H1 (cell line): ENCODE measurements around the gene EME2. TPM values are rescaled to one million over a fixed set of nuclear protein-coding genes. Genes with fewer than 3 reads are reported as not detected.

Experiments
- CTCF ChIA-PET: fragments of 300-600 bp; sonication (Branson Sonifier 250); formaldehyde crosslinking; loops from one replicate; lab custom pipeline; 2021; ENCODE audit not compliant: partially characterized antibody; lab: Charles Lee
- POLR2A ChIA-PET: fragments of 300-600 bp; sonication (Branson Sonifier 250); formaldehyde crosslinking; loops from one replicate; lab custom pipeline; 2021; ENCODE audit warnings: inconsistent platforms; ENCODE audit not compliant: partially characterized antibody; lab: Charles Lee
- DNase-seq, 2 experiments: peaks; one replicate each; pipeline versions ENCODE4 v3.0.0 to v3.0.0-alpha.2; 2010 to 2022; ENCODE audit warnings: low spot score in 2 of 2, low read depth in 1 of 2, mixed read lengths in 1 of 2
- FAIRE-seq: peaks from 2 replicates; lab custom pipeline; 2011; peaks lifted over from hg19 to GRCh38; lab: Jason Lieb, UNC
- H2AFZ ChIP-seq: 2 replicates; pipeline ENCODE4 v1.8.1; 2012; ENCODE audit warnings: low read length, inconsistent platforms
- H2AK5ac ChIP-seq: 2 replicates; pipeline ENCODE4 v1.6.1; 2013; ENCODE audit warnings: low read depth, low read length
- H2BK120ac ChIP-seq: replicated peaks from 2 replicates; pipeline ENCODE3; 2013; ENCODE audit warnings: low read depth, low read length, inconsistent platforms
- H2BK12ac ChIP-seq: 2 replicates; pipeline ENCODE4 v1.6.1; 2013; ENCODE audit warnings: low read depth, low read length
- H2BK15ac ChIP-seq: 2 replicates; pipeline ENCODE4 v1.6.1; 2013; ENCODE audit warnings: low read length
- H2BK20ac ChIP-seq: 2 replicates; pipeline ENCODE4 v1.6.1; 2013; ENCODE audit warnings: low read length
- H2BK5ac ChIP-seq: 2 replicates; pipeline ENCODE4 v1.6.1; 2013; ENCODE audit warnings: low read depth, low read length
- H3K14ac ChIP-seq: 2 replicates; pipeline ENCODE4 v1.6.1; 2013; ENCODE audit warnings: inconsistent platforms; ENCODE audit not compliant: insufficient read length
- H3K18ac ChIP-seq: 2 replicates; pipeline ENCODE4 v1.6.1; 2013; ENCODE audit warnings: low read length; ENCODE audit errors: extremely low read depth
- H3K23ac ChIP-seq: 2 replicates; pipeline ENCODE4 v1.6.1; 2013; ENCODE audit warnings: inconsistent platforms; ENCODE audit not compliant: insufficient read length
- H3K23me2 ChIP-seq: 2 replicates; pipeline ENCODE4 v1.6.1; 2013; ENCODE audit warnings: low read depth, low read length
- H3K27ac ChIP-seq: 2 replicates; pipeline ENCODE4 v1.6.1; 2011; ENCODE audit warnings: low read depth, low read length, inconsistent platforms
- H3K27me3 ChIP-seq, 4 experiments: replicated peaks in 1 of 4; 1 replicate in 1 of 4; 2 replicates in 3 of 4; pipeline versions ENCODE4 v1.6.1 to v1.8.1; 2011 to 2013; ENCODE audit warnings: low read length in 3 of 4, mild to moderate bottlenecking in 3 of 4, inconsistent platforms in 2 of 4, mixed read lengths in 2 of 4, moderate library complexity in 1 of 4; ENCODE audit not compliant: control insufficient read depth in 3 of 4, insufficient read depth in 3 of 4; ENCODE audit errors: extremely low read depth in 1 of 4
- H3K36me3 ChIP-seq, 4 experiments: 2 replicates each; pipeline versions ENCODE4 v1.6.1 to v1.8.1; 2011 to 2013; ENCODE audit warnings: mild to moderate bottlenecking in 4 of 4, low read length in 3 of 4, moderate library complexity in 2 of 4, control low read depth in 1 of 4, inconsistent platforms in 1 of 4; ENCODE audit not compliant: insufficient read depth in 4 of 4, control insufficient read depth in 2 of 4
- H3K4ac ChIP-seq: replicated peaks from 2 replicates; pipeline ENCODE3; 2013; ENCODE audit warnings: low read length, low read depth, mixed read lengths, inconsistent platforms; ENCODE audit not compliant: insufficient read length
- H3K4me1 ChIP-seq, 4 experiments: replicated peaks in 1 of 4; 1 replicate in 1 of 4; 2 replicates in 3 of 4; pipeline versions ENCODE4 v1.6.1 to v1.8.1; 2011 to 2013; ENCODE audit warnings: low read length in 3 of 4, inconsistent platforms in 2 of 4, mixed read lengths in 1 of 4; ENCODE audit not compliant: insufficient read depth in 4 of 4, control insufficient read depth in 3 of 4
- H3K4me2 ChIP-seq, 2 experiments: 2 replicates each; pipeline versions ENCODE4 v1.6.1 to v1.8.1; 2011 to 2013; ENCODE audit warnings: low read depth in 2 of 2, low read length in 2 of 2, control low read depth in 1 of 2, inconsistent platforms in 1 of 2, mild to moderate bottlenecking in 1 of 2; ENCODE audit not compliant: insufficient read depth in 1 of 2
- H3K4me3 ChIP-seq, 4 experiments: fragments of 200-600, 300-600 bp in 1 of 4; sonication (generic), shearing (Covaris generic), sonication (Bioruptor Twin) in 1 of 4; 2 replicates each; pipeline versions ENCODE4 v1.5.1 to v1.8.1; 2011 to 2016; ENCODE audit warnings: low read length in 4 of 4, low read depth in 3 of 4, control low read depth in 2 of 4, inconsistent platforms in 2 of 4, mild to moderate bottlenecking in 2 of 4, mixed read lengths in 1 of 4, moderate library complexity in 1 of 4; ENCODE audit not compliant: insufficient read depth in 2 of 4; ENCODE audit errors: extremely low read depth in 1 of 4
- H3K56ac ChIP-seq: replicated peaks from 2 replicates; pipeline ENCODE3; 2013; ENCODE audit warnings: low read depth, mild to moderate bottlenecking, mixed read lengths, low read length, inconsistent platforms; ENCODE audit not compliant: insufficient read length
- H3K79me1 ChIP-seq: 2 replicates; pipeline ENCODE4 v1.6.1; 2013; ENCODE audit warnings: low read depth, low read length, control low read depth
- H3K79me2 ChIP-seq, 2 experiments: 2 replicates each; pipeline versions ENCODE4 v1.6.1 to v1.8.1; 2012 to 2013; ENCODE audit warnings: low read length in 2 of 2, mild to moderate bottlenecking in 2 of 2, inconsistent platforms in 1 of 2; ENCODE audit not compliant: insufficient read depth in 2 of 2, control insufficient read depth in 1 of 2
- H3K9ac ChIP-seq, 4 experiments: replicated peaks in 1 of 4; 1 replicate in 1 of 4; 2 replicates in 3 of 4; pipeline versions ENCODE4 v1.6.1 to v1.8.1; 2011 to 2013; ENCODE audit warnings: low read depth in 3 of 4, low read length in 3 of 4, control low read depth in 2 of 4, mild to moderate bottlenecking in 2 of 4, moderate library complexity in 2 of 4, inconsistent platforms in 1 of 4; ENCODE audit errors: extremely low read depth in 1 of 4
- H3K9me3 ChIP-seq, 2 experiments: 2 replicates each; pipeline versions ENCODE4 v1.6.1 to v1.8.1; 2012 to 2013; ENCODE audit warnings: mild to moderate bottlenecking in 2 of 2, moderate library complexity in 2 of 2, control low read depth in 1 of 2, inconsistent platforms in 1 of 2, low read depth in 1 of 2, low read length in 1 of 2, mixed read lengths in 1 of 2; ENCODE audit not compliant: insufficient read depth in 2 of 2
- H4K20me1 ChIP-seq, 2 experiments: replicated peaks in 1 of 2; 2 replicates each; pipeline versions ENCODE3 to v1.8.1; 2011 to 2013; ENCODE audit warnings: inconsistent platforms in 2 of 2, low read length in 2 of 2, mild to moderate bottlenecking in 1 of 2; ENCODE audit not compliant: insufficient read depth in 2 of 2, control insufficient read depth in 1 of 2
- H4K5ac ChIP-seq: 2 replicates; pipeline ENCODE4 v1.6.1; 2013; ENCODE audit warnings: low read length, low read depth, mixed read lengths, inconsistent platforms; ENCODE audit not compliant: insufficient read length
- H4K8ac ChIP-seq: 2 replicates; pipeline ENCODE4 v1.8.0; 2013; ENCODE audit warnings: mild to moderate bottlenecking, moderate library complexity, low read length, inconsistent platforms; ENCODE audit not compliant: insufficient read depth; ENCODE audit errors: extremely low read depth
- H4K91ac ChIP-seq: replicated peaks from 2 replicates; pipeline ENCODE3; 2013; ENCODE audit warnings: low read length, mixed read lengths, inconsistent platforms; ENCODE audit not compliant: insufficient read length
- BCL11A ChIP-seq, 2 experiments: IDR thresholded peaks; one replicate each; pipeline ENCODE4 v1.6.1; 2011; ENCODE audit warnings: low read depth in 2 of 2, low read length in 2 of 2, mild to moderate bottlenecking in 2 of 2
- EGR1 ChIP-seq: IDR thresholded peaks from 2 replicates; pipeline ENCODE4 v1.6.1; 2011; ENCODE audit warnings: low read depth, low read length, borderline replicate concordance
- KDM4A ChIP-seq: IDR thresholded peaks from one replicate; pipeline ENCODE4 v1.7.1; 2012; ENCODE audit warnings: low read depth, mild to moderate bottlenecking, moderate library complexity, low read length, inconsistent platforms; ENCODE audit not compliant: severe bottlenecking
- MAFK ChIP-seq: IDR thresholded peaks from 2 replicates; pipeline ENCODE4 v1.6.1; 2012; ENCODE audit warnings: low read depth, mild to moderate bottlenecking, improper control_type of control experiment, low read length
- POU5F1 ChIP-seq: IDR thresholded peaks from 2 replicates; pipeline ENCODE4 v1.6.1; 2011; ENCODE audit warnings: low read depth, mild to moderate bottlenecking, low read length, moderate library complexity
- RNF2 ChIP-seq: fragments of 200-900, 300-1000 bp; sonication (generic); IDR thresholded peaks from 2 replicates; pipeline ENCODE4 v1.7.1; 2016; ENCODE audit warnings: borderline replicate concordance, low read depth, mild to moderate bottlenecking, antibody characterized with exemption, low read length; ENCODE audit not compliant: poor library complexity, severe bottlenecking; ENCODE audit errors: missing control alignments
- SIRT6 ChIP-seq: IDR thresholded peaks from one replicate; pipeline ENCODE4 v1.7.1; 2012; ENCODE audit warnings: low read length, inconsistent platforms
- TEAD4 ChIP-seq: IDR thresholded peaks from 2 replicates; pipeline ENCODE4 v1.6.1; 2012; ENCODE audit warnings: low read depth, low read length, inconsistent platforms, mixed read lengths
- ZNF274 ChIP-seq: IDR thresholded peaks from 2 replicates; pipeline ENCODE4 v1.7.0; 2012; ENCODE audit warnings: low read length, borderline replicate concordance; ENCODE audit errors: extremely low read depth
- whole genome bisulfite sequencing, 2 experiments: shearing (Covaris generic) in 1 of 2; methylation state at CpG; one replicate each; pipeline versions ENCODE4 v1.1.6 to v1.1.7; 2013 to 2015; ENCODE audit warnings: low lambda C conversion rate in 2 of 2, mixed read lengths in 2 of 2, inconsistent platforms in 1 of 2, low coverage in 1 of 2, missing lambda C conversion rate in 1 of 2; ENCODE audit not compliant: insufficient replicate concordance in 2 of 2, insufficient coverage in 1 of 2, insufficient read length in 1 of 2; ENCODE audit errors: extremely low coverage in 1 of 2, missing lambda C conversion rate in 1 of 2; 5-methylcytosine and 5-hydroxymethylcytosine counted together
- polyA plus RNA-seq, 7 experiments: library from polyadenylated mRNA; depleted of rRNA in 3 of 7; stranded (reverse) in 5 of 7; unstranded in 2 of 7; fragments of >200 nt in 5 of 7; fragments of 200-250 nt in 2 of 7; gene quantifications; 1 replicate in 5 of 7; 2 replicates in 1 of 7; 4 replicates in 1 of 7; pipeline versions ENCODE4 v1.2.1 to v1.2.3, GENCODE V29; 2011 to 2013; ENCODE audit warnings: missing spikeins in 2 of 7, mixed read lengths in 2 of 7
- total RNA-seq: library from RNA; stranded (reverse); fragmentation: NEBNext Ultra II Directional; extraction: Animal tissue kit (Norgen Biotek cat#: 25700); gene quantifications from 2 replicates; pipeline ENCODE4 v1.2.1, GENCODE V29; 2021

Gene EME2
- total and polyA plus RNA-seq, 2 of the 8 experiments (the other 6 are each of a cell fraction or from before 2014, with no cell fraction given), result 13.1 to 19.7 TPM

DNA sequence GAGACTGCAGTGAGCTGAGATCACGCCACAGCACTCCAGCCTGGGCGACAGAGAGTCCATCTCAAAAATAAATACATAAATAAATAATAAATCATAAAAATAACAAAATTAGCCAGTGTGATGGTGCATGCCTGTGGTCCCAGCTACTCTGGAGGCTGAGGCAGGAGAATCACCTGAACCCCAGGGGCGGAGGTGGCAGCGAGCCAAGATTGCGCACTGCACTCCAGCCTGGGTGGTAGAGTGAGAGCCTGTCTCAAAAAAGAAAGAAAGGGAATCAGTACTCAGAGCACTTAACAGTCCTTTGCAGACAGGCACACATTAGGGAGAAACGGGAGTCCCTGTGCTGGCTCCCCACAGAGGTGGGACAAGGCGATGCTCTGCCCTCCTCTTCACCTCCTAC is 41.5 kb upstream of the EME2 start:
- no peak overlapping the region for H3K27ac ChIP-seq
- no peak overlapping the region for H3K9ac ChIP-seq
- H3K36me3 ChIP-seq, result peaks cover 0 to 21% (median 4%) of the 10 kb centered on the region in 4 experiments; a peak in 5 of 8 replicates
- no peaks in the 10 kb centered on the region for H3K27me3 ChIP-seq
- no peak overlapping the region for H2BK120ac ChIP-seq
- ChIA-PET POLR2A (no interaction called here), CTCF (interaction anchor here (0.8 kb wide), 1 partner anchor 20 kb away, joined by 3 read pairs; no protein-coding TSS in a partner anchor)
- H2BK20ac ChIP-seq, result no peak overlapping the region
- no peak for FAIRE-seq
- H4K8ac ChIP-seq, result no peak overlapping the region
- 0 out of 7 replicates have a peak, but pooled peaks cover 0 to 2% (median 0%) of the 10 kb centered on the region in 4 experiments for H3K4me1 ChIP-seq
- no peak for DNase-seq
- H3K56ac ChIP-seq, result no peak overlapping the region
- no peak overlapping the region for H2BK5ac ChIP-seq
- no peak overlapping the region for H2AFZ ChIP-seq
- H3K4me2 ChIP-seq, result no peak overlapping the region
- H3K79me1 ChIP-seq, result peaks cover 5% of the 10 kb centered on the region
- H4K20me1 ChIP-seq, result peaks cover 0 to 7% of the 10 kb centered on the region in 2 experiments
- TF ChIP-seq EGR1 (no peak), BCL11A (IDR thresholded peaks at IDR 0.05; ENCODE audit: low read depth in 2 of 2, low read length in 2 of 2) (no peak), TEAD4 (no peak), KDM4A (no peak), ZNF274 (no peak), MAFK (no peak), RNF2 (no peak), SIRT6 (no peak), POU5F1 (no peak)
- no peak overlapping the region for H2BK12ac ChIP-seq
- H3K18ac ChIP-seq, result no peak overlapping the region
- no peak overlapping the region for H4K5ac ChIP-seq
- no peak overlapping the region for H3K4me3 ChIP-seq
- no peak overlapping the region for H3K14ac ChIP-seq
- 94% methylated on average over 7 of the region's 7 CpGs; no CpG with 5 or more reads in 1 of the 2 experiments for WGBS, 2 experiments
- H2AK5ac ChIP-seq, result no peak overlapping the region
- H4K91ac ChIP-seq, result no peak overlapping the region
- H3K23ac ChIP-seq, result no peak overlapping the region
- H3K4ac ChIP-seq, result no peak overlapping the region
- no peaks in the 10 kb centered on the region for H3K23me2 ChIP-seq
- H3K9me3 ChIP-seq, result peaks cover 15 to 18% of the 10 kb centered on the region in 2 experiments
- no peak overlapping the region for H2BK15ac ChIP-seq
- no peaks in the 10 kb centered on the region for H3K79me2 ChIP-seq
